Vagina (tissue), 2 donors: Measurements from ENCODE around the gene RABGGTA.

Experiments
- POLR2AphosphoS5 ChIP-seq, 2 donors: sonication (generic); formaldehyde crosslinking; IDR thresholded peaks; one replicate each; pipeline ENCODE4 v1.9.0; 2017; ENCODE audit warnings: antibody characterized with exemption in 2 of 2, mild to moderate bottlenecking in 2 of 2, low read depth in 1 of 2; ENCODE audit not compliant: insufficient read depth in 1 of 2
- TF ChIP-seq, protein P1 (sequence below), 3 experiments: fragments of 450-650 bp in 2 of 3; fragments of 200-600 bp in 1 of 3; sonication (generic) in 1 of 3; IDR thresholded peaks; one replicate each; pipeline ENCODE4 v1.5.1; 2017 to 2019; ENCODE audit warnings: antibody characterized with exemption in 3 of 3, mild to moderate bottlenecking in 2 of 3, moderate library complexity in 2 of 3

DNA sequence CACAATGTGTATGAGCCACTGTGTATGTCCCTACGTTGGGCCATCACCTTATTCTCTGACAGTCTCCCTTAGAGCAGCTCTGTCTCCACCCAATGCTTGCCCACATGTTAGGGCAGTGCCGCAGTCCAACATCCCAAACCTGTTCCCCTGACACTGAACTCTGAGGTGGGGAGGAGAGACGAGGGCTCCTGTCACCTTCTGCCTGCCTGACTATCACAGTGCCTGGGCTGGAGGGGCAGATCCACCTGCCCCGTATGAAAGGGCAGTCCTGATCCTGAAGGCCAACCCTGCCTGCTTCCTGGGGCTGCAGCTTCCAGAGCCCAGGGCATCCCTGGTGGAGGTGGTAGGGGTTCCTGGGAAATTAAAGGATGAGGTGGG is 10.6 kb downstream of the RABGGTA start:
- TF ChIP-seq, protein P1, sequence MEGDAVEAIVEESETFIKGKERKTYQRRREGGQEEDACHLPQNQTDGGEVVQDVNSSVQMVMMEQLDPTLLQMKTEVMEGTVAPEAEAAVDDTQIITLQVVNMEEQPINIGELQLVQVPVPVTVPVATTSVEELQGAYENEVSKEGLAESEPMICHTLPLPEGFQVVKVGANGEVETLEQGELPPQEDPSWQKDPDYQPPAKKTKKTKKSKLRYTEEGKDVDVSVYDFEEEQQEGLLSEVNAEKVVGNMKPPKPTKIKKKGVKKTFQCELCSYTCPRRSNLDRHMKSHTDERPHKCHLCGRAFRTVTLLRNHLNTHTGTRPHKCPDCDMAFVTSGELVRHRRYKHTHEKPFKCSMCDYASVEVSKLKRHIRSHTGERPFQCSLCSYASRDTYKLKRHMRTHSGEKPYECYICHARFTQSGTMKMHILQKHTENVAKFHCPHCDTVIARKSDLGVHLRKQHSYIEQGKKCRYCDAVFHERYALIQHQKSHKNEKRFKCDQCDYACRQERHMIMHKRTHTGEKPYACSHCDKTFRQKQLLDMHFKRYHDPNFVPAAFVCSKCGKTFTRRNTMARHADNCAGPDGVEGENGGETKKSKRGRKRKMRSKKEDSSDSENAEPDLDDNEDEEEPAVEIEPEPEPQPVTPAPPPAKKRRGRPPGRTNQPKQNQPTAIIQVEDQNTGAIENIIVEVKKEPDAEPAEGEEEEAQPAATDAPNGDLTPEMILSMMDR (IDR thresholded peaks at IDR 0.05) = no peak
- no peak for TF ChIP-seq POLR2AphosphoS5 (IDR thresholded peaks at IDR 0.05; ENCODE audit: insufficient read depth in 1 of 2, low read depth in 1 of 2)
